PC-3 (cell line): Measurements from ENCODE around the gene MCM7. TPM values are rescaled to one million over a fixed set of nuclear protein-coding genes. Genes with fewer than 3 reads are reported as not detected.

Source experiments
- ATAC-seq: fragments of 200-7000 bp; cut with Tn5 transposase; 2 replicates; pipeline ENCODE4 v1.9.1; 2020; ENCODE audit warnings: mild to moderate bottlenecking, moderate library complexity
- BruUV-seq: library from RNA; stranded (reverse); fragments of 400-500 nt; replicated peaks from 2 replicates; lab custom pipeline; 2021; lab: Mats Ljungman, UMichigan
- CTCF ChIA-PET: fragments of 300-600 bp; sonication (Branson Sonifier 250); formaldehyde crosslinking; loops from one replicate; lab custom pipeline; 2022; ENCODE audit warnings: antibody characterized with exemption; lab: Charles Lee
- POLR2A ChIA-PET: fragments of 300-600 bp; sonication (Branson Sonifier 250); formaldehyde crosslinking; loops from one replicate; lab custom pipeline; 2022; ENCODE audit warnings: antibody characterized with exemption; ENCODE audit not compliant: unreplicated experiment; lab: Charles Lee
- DNase-seq: peaks from one replicate; pipeline ENCODE4 v3.0.0-alpha.2; 2015
- H2AFZ ChIP-seq: fragments of 300-600 bp; sonication (generic); 2 replicates; pipeline ENCODE4 v1.6.0; 2016; ENCODE audit warnings: antibody characterized with exemption, low read length
- H3F3A ChIP-seq: fragments of 300-600 bp; sonication (generic); one replicate; pipeline ENCODE4 v1.6.0; 2017; ENCODE audit warnings: antibody characterized with exemption, low read length, control low read depth, mild to moderate bottlenecking; ENCODE audit not compliant: unreplicated experiment
- H3K27ac ChIP-seq: fragments of 300-600 bp; sonication (generic); 2 replicates; pipeline ENCODE4 v1.5.1; 2016; ENCODE audit warnings: mild to moderate bottlenecking, low read length
- H3K27me3 ChIP-seq: fragments of 300-600 bp; sonication (generic); 2 replicates; pipeline ENCODE4 v1.6.1; 2016; ENCODE audit warnings: low read length, mixed read lengths
- H3K36me3 ChIP-seq: fragments of 300-600 bp; sonication (generic); 2 replicates; pipeline ENCODE4 v1.6.1; 2016; ENCODE audit warnings: low read depth, mixed run types, low read length, mixed read lengths
- H3K4me1 ChIP-seq: fragments of 300-600 bp; sonication (generic); 2 replicates; pipeline ENCODE4 v1.5.1; 2016; ENCODE audit warnings: low read length; ENCODE audit not compliant: insufficient read depth
- H3K4me2 ChIP-seq: fragments of 300-600 bp; sonication (generic); 2 replicates; pipeline ENCODE4 v1.6.0; 2016; ENCODE audit warnings: low read length
- H3K4me3 ChIP-seq: fragments of 300-600 bp; sonication (generic); 2 replicates; pipeline ENCODE4 v1.5.1; 2016; ENCODE audit warnings: mild to moderate bottlenecking, low read length, mixed read lengths
- H3K79me2 ChIP-seq: fragments of 300-600 bp; sonication (generic); 2 replicates; pipeline ENCODE4 v1.6.1; 2017; ENCODE audit warnings: low read length, mixed read lengths
- H3K9ac ChIP-seq: fragments of 300-600 bp; sonication (generic); 2 replicates; pipeline ENCODE4 v1.6.0; 2016; ENCODE audit warnings: mild to moderate bottlenecking, low read length
- H3K9me2 ChIP-seq: fragments of 300-600 bp; sonication (generic); replicated peaks from 2 replicates; pipeline ENCODE4 v1.6.1; 2016; ENCODE audit warnings: mixed run types, low read length, mixed read lengths
- H3K9me3 ChIP-seq: fragments of 300-600 bp; sonication (generic); 2 replicates; pipeline ENCODE4 v1.6.1; 2016; ENCODE audit warnings: low read length, mixed read lengths
- H4K20me1 ChIP-seq: fragments of 300-600 bp; sonication (generic); 2 replicates; pipeline ENCODE4 v1.6.1; 2016; ENCODE audit warnings: low read length, mixed read lengths
- EZH2 ChIP-seq: fragments of 300-600 bp; sonication (generic); IDR thresholded peaks from one replicate; pipeline ENCODE4 v1.6.1; 2017; ENCODE audit warnings: antibody characterized with exemption, mild to moderate bottlenecking, low read length; ENCODE audit not compliant: unreplicated experiment
- EZH2phosphoT487 ChIP-seq: fragments of 300-600 bp; sonication (generic); IDR thresholded peaks from 2 replicates; pipeline ENCODE4 v1.6.1; 2018; ENCODE audit warnings: mild to moderate bottlenecking, antibody characterized with exemption, low read length, borderline replicate concordance
- intact Hi-C: fragments of 100-400 bp; cut with micrococcal nuclease; formaldehyde crosslinking; loops from 2 replicates; pipeline ENCODE4 v1.9.0; 2023
- total RNA-seq: library from RNA; depleted of rRNA; stranded (reverse); fragments of >200 nt; gene quantifications from 2 replicates; pipeline ENCODE4 v1.2.3, GENCODE V29; 2014
- TF ChIP-seq, protein P1 (sequence below): fragments of 300-600 bp; sonication (generic); conservative IDR thresholded peaks from 2 replicates; pipeline ENCODE4 v1.5.1; 2017; ENCODE audit warnings: antibody characterized with exemption, low read depth, mild to moderate bottlenecking, low read length

The MCM7 gene
- total RNA-seq, 1 experiment from 2014 or later = 208 TPM

DNA sequence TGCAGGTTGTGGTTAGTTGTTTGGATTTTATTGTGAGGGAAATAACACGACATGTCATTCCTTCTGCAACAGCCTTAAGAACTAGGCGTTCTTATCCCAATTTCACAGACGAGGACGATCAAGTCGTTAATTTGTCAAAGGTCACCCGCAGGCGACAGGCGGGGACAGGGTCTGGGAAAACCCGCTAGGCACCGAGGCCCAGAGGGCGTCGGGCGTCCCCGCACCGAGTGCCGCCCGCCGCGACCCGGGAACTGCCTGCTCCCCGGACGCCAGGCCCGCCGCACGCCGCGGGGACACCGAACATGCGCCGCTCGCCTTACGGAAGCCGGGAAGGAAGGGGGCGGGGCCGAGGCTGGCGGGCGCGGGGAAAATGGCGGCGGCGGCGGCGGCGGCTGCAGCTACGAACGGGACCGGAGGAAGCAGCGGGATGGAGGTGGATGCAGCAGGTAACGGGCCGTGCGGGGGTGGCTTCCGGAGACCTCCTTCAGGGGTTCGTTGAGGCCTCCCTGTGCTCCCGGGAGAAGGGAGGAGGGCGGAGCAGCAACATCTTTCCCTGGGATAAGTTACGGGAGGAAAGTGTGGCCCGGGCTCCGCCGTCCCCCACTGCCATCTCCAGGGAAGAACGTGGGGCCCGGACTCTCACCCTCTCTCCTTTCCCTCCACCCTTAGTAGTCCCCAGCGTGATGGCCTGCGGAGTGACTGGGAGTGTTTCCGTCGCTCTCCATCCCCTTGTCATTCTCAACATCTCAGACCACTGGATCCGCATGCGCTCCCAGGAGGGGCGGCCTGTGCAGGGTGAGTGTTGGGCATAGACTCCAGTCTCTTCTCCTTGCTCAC is 12.4 kb downstream of the MCM7 start, which contains the start of gene COPS6:
Gene COPS6, plus strand, starts transcription at position 349 of the 837 bp plus-strand sequence. Its CDS starts 22 bp downstream, at position 371.
- H3K36me3 ChIP-seq = peaks cover 26% of the 10 kb centered on the region
- H3K4me3 ChIP-seq = peak within 1 kb of the TSS; percentile 88
- H3K9me3 ChIP-seq = no peaks in the 10 kb centered on the region
- H3K4me2 ChIP-seq = peak within 1 kb of the TSS; percentile 86
- H3K4me1 ChIP-seq = peaks cover 29% of the 10 kb centered on the region
- TF ChIP-seq, protein P1, sequence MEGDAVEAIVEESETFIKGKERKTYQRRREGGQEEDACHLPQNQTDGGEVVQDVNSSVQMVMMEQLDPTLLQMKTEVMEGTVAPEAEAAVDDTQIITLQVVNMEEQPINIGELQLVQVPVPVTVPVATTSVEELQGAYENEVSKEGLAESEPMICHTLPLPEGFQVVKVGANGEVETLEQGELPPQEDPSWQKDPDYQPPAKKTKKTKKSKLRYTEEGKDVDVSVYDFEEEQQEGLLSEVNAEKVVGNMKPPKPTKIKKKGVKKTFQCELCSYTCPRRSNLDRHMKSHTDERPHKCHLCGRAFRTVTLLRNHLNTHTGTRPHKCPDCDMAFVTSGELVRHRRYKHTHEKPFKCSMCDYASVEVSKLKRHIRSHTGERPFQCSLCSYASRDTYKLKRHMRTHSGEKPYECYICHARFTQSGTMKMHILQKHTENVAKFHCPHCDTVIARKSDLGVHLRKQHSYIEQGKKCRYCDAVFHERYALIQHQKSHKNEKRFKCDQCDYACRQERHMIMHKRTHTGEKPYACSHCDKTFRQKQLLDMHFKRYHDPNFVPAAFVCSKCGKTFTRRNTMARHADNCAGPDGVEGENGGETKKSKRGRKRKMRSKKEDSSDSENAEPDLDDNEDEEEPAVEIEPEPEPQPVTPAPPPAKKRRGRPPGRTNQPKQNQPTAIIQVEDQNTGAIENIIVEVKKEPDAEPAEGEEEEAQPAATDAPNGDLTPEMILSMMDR = no peak
- no peak for TF ChIP-seq EZH2phosphoT487
- TF ChIP-seq EZH2 = no peak
- peaks cover 4% of the 10 kb centered on the region; the same call in 1 of the 2 replicates for H4K20me1 ChIP-seq
- peak within 1 kb of the TSS; percentile 59 for H3K27ac ChIP-seq
- intact Hi-C loops = loop anchor here (1.0 kb wide), 1 partner anchor 11 kb away; no protein-coding TSS in a partner anchor
- H3F3A ChIP-seq = no peaks in the 10 kb centered on the region
- H2AFZ ChIP-seq = peak within 1 kb of the TSS; percentile 95
- ChIA-PET CTCF (no interaction called here), POLR2A (no interaction called here)
- TSS peak; percentile 65 for BruUV-seq
- peak; percentile 63 for DNase-seq
- peaks cover 22% of the 10 kb centered on the region for H3K79me2 ChIP-seq
- H3K9me2 ChIP-seq = no peaks in the 10 kb centered on the region
- peak; percentile 60 for ATAC-seq
- H3K27me3 ChIP-seq = no peaks in the 10 kb centered on the region
- peak within 1 kb of the TSS; percentile 94 for H3K9ac ChIP-seq

- Histone ChIP-seq H2AFZ (peak overlapping the region; percentile 95), H3K36me3 (peaks cover 19% of the 10 kb centered on the region), H3K4me2 (peak overlapping the region; percentile 86), H3K27ac (peak overlapping the region; percentile 59), H3K27me3 (no peaks in the 10 kb centered on the region), H3K9me3 (no peaks in the 10 kb centered on the region), H3K79me2 (peaks cover 22% of the 10 kb centered on the region), H3K9me2 (no peaks in the 10 kb centered on the region), H3K4me3 (peak overlapping the region; percentile 88), H3K9ac (peak overlapping the region; percentile 94), H3F3A (no peaks in the 10 kb centered on the region), H4K20me1 (peaks cover 4% of the 10 kb centered on the region; the same call in 1 of the 2 replicates), H3K4me1 (peaks cover 29% of the 10 kb centered on the region)
- TF ChIP-seq, protein P1 = no peak
- no peak for TF ChIP-seq EZH2phosphoT487
- TF ChIP-seq EZH2 = no peak
- ATAC-seq (no peak; the same call in 1 of the 2 replicates), DNase-seq (no peak)
- POLR2A ChIA-PET = no interaction called here
- CTCF ChIA-PET = no interaction called here
- no TSS peak for BruUV-seq
- intact Hi-C loops = no loop called here
Observed at GRCh38 chr7:100088095-100088620, 13.0 kb downstream of the MCM7 start.
